Neuron (in vitro differentiated cells): ENCODE results near the gene LDLRAD4.

Experiments used
- H2AFZ ChIP-seq: one replicate; pipeline ENCODE4 v1.6.1; 2013; ENCODE audit warnings: low read depth, mild to moderate bottlenecking, inconsistent platforms, low read length, moderate library complexity
- H3K27me3 ChIP-seq: one replicate; pipeline ENCODE4 v1.6.1; 2013; ENCODE audit warnings: low read length; ENCODE audit not compliant: insufficient read depth
- H3K36me3 ChIP-seq: one replicate; pipeline ENCODE4 v1.6.1; 2013; ENCODE audit warnings: low read length; ENCODE audit not compliant: insufficient read depth
- H3K4me1 ChIP-seq: one replicate; pipeline ENCODE4 v1.6.1; 2013; ENCODE audit warnings: low read length; ENCODE audit not compliant: insufficient read depth
- H3K4me3 ChIP-seq: 2 replicates; pipeline ENCODE4 v1.5.1; 2013; ENCODE audit warnings: mild to moderate bottlenecking, low read length, moderate library complexity
- H3K9me3 ChIP-seq: one replicate; pipeline ENCODE4 v1.6.1; 2013; ENCODE audit warnings: low read length

Gene LDLRAD4

GRCh38 chr18:13311193-13311592 is 92.6 kb downstream of the LDLRAD4 start:
- Histone ChIP-seq H3K36me3 (no peaks in the 10 kb centered on the region), H2AFZ (no peak overlapping the region), H3K27me3 (no peaks in the 10 kb centered on the region), H3K4me3 (no peak overlapping the region), H3K9me3 (peaks cover 2% of the 10 kb centered on the region), H3K4me1 (no peaks in the 10 kb centered on the region)

- Histone ChIP-seq H3K27me3 (no peaks in the 10 kb centered on the region), H3K4me3 (no peak overlapping the region), H2AFZ (no peak overlapping the region), H3K36me3 (no peaks in the 10 kb centered on the region), H3K4me1 (no peaks in the 10 kb centered on the region), H3K9me3 (peaks cover 2% of the 10 kb centered on the region)
These were observed 94.0 kb downstream of the LDLRAD4 start for GRCh38 chr18:13312515-13312914.

- H3K9me3 ChIP-seq, result peaks cover 2% of the 10 kb centered on the region
- no peaks in the 10 kb centered on the region for H3K4me1 ChIP-seq
- H3K4me3 ChIP-seq, result no peak overlapping the region
- H2AFZ ChIP-seq, result no peak overlapping the region
- H3K36me3 ChIP-seq, result no peaks in the 10 kb centered on the region
- H3K27me3 ChIP-seq, result no peaks in the 10 kb centered on the region
These were observed 94.6 kb downstream of the LDLRAD4 start for GRCh38 chr18:13313006-13313686.

- no peak overlapping the region for H2AFZ ChIP-seq
- no peaks in the 10 kb centered on the region for H3K27me3 ChIP-seq
- no peaks in the 10 kb centered on the region for H3K36me3 ChIP-seq
- peaks cover 2% of the 10 kb centered on the region for H3K9me3 ChIP-seq
- no peak overlapping the region for H3K4me3 ChIP-seq
- no peaks in the 10 kb centered on the region for H3K4me1 ChIP-seq
These were observed 96.4 kb downstream of the LDLRAD4 start for GRCh38 chr18:13315000-13315399.

GRCh38 chr18:13316063-13316462 is 97.5 kb downstream of the LDLRAD4 start:
- peaks cover 2% of the 10 kb centered on the region for H3K9me3 ChIP-seq
- no peak overlapping the region for H3K4me3 ChIP-seq
- no peaks in the 10 kb centered on the region for H3K36me3 ChIP-seq
- H3K4me1 ChIP-seq, result no peaks in the 10 kb centered on the region
- H3K27me3 ChIP-seq, result no peaks in the 10 kb centered on the region
- no peak overlapping the region for H2AFZ ChIP-seq

- H3K36me3 ChIP-seq, result no peaks in the 10 kb centered on the region
- H3K4me1 ChIP-seq, result no peaks in the 10 kb centered on the region
- no peak overlapping the region for H2AFZ ChIP-seq
- H3K4me3 ChIP-seq, result no peak overlapping the region
- no peaks in the 10 kb centered on the region for H3K27me3 ChIP-seq
- peaks cover 2% of the 10 kb centered on the region for H3K9me3 ChIP-seq
These were observed 99.2 kb downstream of the LDLRAD4 start for GRCh38 chr18:13317801-13318200.

DNA sequence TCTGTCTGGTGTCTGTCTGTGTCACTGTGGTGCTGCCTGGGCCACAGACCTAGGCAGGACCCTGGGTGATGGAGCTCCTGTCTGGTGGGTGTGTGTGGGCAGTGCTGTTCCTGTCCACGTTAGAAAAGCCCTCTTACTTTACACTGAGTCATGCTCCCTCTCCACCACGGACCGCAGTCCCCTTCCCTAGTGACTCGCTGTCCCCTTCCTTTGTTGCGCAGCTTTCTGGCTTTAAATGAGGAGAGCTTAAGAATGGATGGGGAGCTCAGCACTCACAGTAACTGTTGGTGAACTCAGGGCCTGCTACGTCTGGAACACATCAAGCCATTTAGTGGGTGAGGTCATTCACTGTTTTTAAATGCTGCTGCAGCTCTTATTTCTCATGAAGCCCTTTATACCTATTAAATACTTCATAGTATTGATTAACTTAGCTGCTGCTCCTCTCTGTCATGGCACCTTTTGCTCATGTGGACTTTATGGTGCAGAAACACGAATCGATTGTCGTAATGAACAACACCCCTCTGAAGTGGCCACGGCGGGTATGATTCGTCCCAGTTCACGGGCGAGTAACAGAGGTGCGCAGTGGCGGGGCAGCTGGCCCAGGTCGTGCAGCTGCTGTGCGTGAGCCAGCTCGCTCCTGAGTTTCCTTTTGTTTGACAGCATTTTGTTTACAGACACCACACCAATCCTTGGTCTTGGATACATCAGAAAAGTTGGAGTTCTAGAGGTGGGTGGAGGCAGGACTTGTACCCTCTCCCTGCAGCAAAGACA is 100.4 kb downstream of the LDLRAD4 start:
- Histone ChIP-seq H2AFZ (no peak overlapping the region), H3K4me3 (no peak overlapping the region), H3K4me1 (no peaks in the 10 kb centered on the region), H3K9me3 (peaks cover 2% of the 10 kb centered on the region), H3K36me3 (no peaks in the 10 kb centered on the region), H3K27me3 (no peaks in the 10 kb centered on the region)

DNA sequence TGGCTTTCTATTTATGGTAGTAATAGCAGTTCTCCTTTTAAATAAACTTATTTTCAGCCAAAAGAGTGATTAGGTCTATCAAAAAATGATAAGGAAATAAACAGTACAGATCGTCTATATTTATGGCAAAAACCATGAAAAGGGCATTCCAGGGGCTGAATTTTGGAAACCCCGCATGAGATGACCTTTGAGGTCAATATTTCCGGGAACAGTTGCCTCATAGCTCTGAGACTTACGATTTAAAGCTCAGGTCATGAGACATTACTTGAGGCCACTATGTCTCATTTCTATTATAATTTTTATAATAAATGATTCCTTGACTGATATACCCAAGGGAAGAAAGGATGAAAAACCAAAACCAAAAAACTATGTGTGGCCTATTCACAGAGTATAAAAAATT is 101.1 kb downstream of the LDLRAD4 start:
- H3K4me3 ChIP-seq, result no peak overlapping the region
- H3K27me3 ChIP-seq, result no peaks in the 10 kb centered on the region
- H3K36me3 ChIP-seq, result no peaks in the 10 kb centered on the region
- H2AFZ ChIP-seq, result no peak overlapping the region
- H3K9me3 ChIP-seq, result peaks cover 2% of the 10 kb centered on the region
- no peaks in the 10 kb centered on the region for H3K4me1 ChIP-seq

GRCh38 chr18:13320096-13320495 is 101.5 kb downstream of the LDLRAD4 start:
- no peak overlapping the region for H2AFZ ChIP-seq
- H3K9me3 ChIP-seq, result peaks cover 2% of the 10 kb centered on the region
- H3K4me1 ChIP-seq, result no peaks in the 10 kb centered on the region
- no peak overlapping the region for H3K4me3 ChIP-seq
- no peaks in the 10 kb centered on the region for H3K36me3 ChIP-seq
- H3K27me3 ChIP-seq, result no peaks in the 10 kb centered on the region

DNA sequence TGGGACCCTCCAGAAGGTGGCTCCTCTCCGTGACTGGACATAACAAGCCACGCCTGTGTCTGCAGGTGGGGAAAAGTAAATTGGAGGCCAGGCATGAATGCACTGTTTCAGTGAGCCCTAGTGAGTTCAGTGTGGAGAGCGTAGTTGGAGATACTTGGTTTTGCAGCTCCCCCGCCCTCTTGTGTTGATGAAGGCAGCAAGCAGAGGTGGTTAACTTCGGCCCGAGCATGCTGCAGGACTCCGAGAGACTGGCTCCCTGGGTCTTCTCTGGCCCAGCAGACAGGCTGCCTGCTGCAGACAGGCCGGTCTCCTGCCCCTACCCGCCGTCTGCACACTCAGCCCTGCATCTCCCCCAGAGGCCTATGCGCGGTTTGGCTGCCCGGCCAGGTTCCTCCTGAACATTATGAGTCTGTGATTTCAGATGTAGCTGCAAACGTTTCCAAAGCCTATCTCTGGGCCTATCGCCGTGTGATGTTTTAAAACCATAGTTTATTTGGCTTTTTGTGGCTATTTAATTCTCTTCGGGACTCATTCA is 102.4 kb downstream of the LDLRAD4 start:
- Histone ChIP-seq H3K4me3 (no peak overlapping the region), H3K36me3 (no peaks in the 10 kb centered on the region), H3K4me1 (no peaks in the 10 kb centered on the region), H3K9me3 (peaks cover 2% of the 10 kb centered on the region), H2AFZ (no peak overlapping the region), H3K27me3 (no peaks in the 10 kb centered on the region)

DNA sequence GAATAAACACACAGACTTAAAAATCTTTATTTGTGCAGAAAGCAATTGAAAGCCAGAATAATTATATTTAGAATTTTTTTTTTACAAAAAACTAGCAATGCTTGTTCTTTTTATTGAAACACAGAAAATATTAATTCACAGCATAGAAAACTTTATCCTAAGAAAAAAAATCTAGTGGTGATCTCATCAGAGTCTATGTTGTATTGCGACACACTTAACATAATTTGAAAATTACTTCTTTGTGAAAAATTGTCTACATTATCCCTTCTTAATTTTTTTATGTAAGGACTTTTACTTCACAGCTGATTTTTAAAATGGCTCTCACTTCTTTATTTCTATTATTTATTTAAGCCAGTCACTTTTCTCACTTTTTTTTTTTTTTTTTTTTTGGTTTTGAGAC is 103.4 kb downstream of the LDLRAD4 start:
- H2AFZ ChIP-seq, result no peak overlapping the region
- no peaks in the 10 kb centered on the region for H3K36me3 ChIP-seq
- H3K4me3 ChIP-seq, result no peak overlapping the region
- H3K27me3 ChIP-seq, result no peaks in the 10 kb centered on the region
- H3K9me3 ChIP-seq, result no peaks in the 10 kb centered on the region
- no peaks in the 10 kb centered on the region for H3K4me1 ChIP-seq

DNA sequence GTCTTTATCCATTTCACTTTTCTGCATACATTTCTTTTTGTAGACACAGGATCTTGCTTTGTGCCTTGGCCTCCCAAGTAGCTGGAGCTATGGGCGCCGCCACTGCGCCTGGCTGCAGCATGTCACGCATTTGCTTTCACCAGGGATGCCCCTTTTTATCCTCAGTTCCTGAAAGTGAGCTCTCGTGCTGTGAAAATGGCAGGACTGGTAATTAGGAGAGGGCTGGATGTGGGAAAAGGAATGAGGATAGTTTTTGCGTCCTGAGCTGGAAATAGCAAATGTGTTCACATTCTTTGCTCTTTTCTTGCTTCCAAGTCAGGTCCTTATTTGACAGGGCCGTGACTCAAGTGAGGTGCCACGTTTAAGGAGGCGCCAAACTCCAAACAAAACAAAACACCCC is 104.6 kb downstream of the LDLRAD4 start:
- Histone ChIP-seq H3K4me1 (no peaks in the 10 kb centered on the region), H3K36me3 (no peaks in the 10 kb centered on the region)

DNA sequence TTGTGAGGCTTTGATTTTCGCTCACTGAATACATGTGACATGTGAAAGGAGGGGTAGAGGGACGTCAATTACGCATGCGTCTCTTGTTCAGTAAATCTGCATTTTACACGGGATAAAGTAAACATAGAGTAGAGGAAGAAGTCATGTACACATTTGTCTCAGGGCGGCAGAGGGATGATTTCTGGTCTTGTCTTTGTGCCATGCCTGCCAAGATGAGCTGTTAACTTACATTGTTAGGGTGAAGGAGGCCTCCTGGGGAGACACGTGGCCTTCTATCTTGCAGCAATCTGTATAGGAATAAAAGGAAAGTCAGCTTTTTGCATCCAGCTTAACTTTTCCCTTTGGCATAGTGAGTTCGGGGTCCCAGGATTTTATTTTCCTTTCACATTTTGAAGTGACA is 106.3 kb downstream of the LDLRAD4 start:
- no peaks in the 10 kb centered on the region for H3K36me3 ChIP-seq
- no peak overlapping the region for H2AFZ ChIP-seq
- H3K9me3 ChIP-seq, result no peaks in the 10 kb centered on the region
- no peaks in the 10 kb centered on the region for H3K4me1 ChIP-seq
- no peaks in the 10 kb centered on the region for H3K27me3 ChIP-seq
- no peak overlapping the region for H3K4me3 ChIP-seq

More for the DNA sequence above, 104.6 kb downstream of the LDLRAD4 start:
- Histone ChIP-seq H3K9me3 (no peaks in the 10 kb centered on the region), H3K4me3 (no peak overlapping the region), H3K27me3 (no peaks in the 10 kb centered on the region), H2AFZ (no peak overlapping the region)
